Muscle of arm (tissue), 12 donors: ENCODE measurements around the gene FSTL5. TPM values are rescaled to one million over a fixed set of nuclear protein-coding genes. Genes with fewer than 3 reads are reported as not detected.

Experiments used
- DNase-seq: peaks from one replicate; pipeline ENCODE4 v3.0.0-alpha.2; 2013
- polyA plus RNA-seq, 12 donors: library from polyadenylated mRNA; unstranded; fragments of 120-200 nt; gene quantifications; one replicate each; pipeline ENCODE4 v1.2.1, GENCODE V29; 2013; ENCODE audit not compliant: insufficient read length in 12 of 12

FSTL5 gene
- polyA plus RNA-seq, 12 donors, result 1.3 to 8.6 (median 5.2) TPM; not detected in 1

DNA sequence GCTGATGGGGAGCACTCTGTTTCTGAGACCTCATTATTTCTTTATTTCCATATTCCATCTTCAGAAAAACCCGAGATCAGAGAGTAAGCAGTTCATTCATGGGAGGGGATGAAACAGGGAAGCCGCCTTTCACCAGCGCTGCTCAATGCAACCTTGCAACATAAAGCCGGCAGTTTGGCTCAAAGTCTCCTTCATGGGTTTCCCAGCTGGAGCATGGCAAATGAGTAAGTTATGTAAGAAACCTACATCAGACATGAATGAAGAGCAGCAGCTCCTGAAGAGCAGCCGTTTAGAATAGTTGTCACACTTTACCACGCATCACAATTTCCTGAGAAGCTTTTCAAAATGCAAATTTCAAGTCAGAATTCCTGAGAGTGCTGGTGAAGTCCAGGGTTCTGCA, 578.8 kb downstream of the FSTL5 start:
- DNase-seq, result no peak

DNA sequence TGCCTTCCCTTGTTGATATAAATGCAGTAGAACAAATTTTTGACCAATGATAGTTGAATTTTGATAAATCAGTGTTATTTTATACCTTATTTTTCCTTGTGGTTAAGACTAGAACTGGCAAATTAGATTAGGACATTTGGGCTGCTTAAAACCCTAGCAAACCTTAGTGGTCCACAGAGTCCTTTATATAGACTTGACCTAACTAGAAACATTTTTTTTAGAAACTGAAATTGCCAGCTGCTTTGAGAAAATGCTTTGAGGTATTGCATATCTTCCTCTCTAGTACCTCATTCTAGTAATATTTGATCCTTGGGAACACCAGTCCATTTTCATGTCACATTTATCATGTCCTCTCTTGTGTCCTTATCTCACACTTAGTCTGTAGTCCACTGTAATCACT, 580.3 kb downstream of the FSTL5 start:
- DNase-seq, result no peak

DNA sequence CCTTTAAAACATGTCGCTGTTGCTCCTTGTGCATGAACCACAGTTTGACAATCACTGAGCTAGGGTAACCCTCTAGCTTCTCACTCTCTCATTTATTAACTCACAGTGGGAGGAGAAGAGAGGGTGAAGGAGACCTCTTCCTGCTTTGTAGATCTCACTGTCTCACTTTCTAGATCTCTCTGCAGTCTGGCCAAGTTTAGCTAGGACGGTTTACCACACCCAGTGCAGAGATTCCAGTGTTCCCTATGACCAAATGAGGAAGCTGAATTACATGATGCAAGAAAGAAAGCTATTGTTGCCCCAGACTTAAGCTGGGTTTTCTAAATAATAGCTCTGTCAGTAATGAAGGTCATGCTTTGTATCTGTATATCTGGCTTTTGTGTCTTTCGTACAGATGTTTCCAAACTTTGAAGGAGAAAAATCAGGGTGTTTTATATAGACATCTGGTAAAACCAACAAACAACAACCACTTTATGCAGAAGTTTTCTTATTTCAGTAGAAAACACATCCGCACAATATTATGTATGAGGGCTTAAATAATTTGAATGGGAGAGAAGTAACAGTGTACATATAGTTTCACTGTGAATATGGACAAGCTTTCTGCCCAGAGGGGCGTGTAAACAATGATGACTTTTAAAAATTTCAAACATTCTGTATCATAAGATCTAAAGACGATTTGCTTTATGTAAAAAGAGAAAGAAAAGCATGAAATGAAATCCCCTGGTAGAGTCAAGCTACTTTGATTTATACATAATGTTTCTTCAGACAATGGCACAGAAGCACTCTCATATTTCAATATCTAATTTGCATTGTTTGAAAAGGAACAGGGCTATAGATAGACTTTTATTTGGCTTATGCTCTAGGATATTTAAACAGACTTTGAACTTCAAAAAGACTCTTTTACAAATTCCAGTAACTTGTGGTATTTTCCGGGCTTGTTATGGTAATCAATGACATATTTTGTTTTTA, 582.3 kb downstream of the FSTL5 start:
- no peak for DNase-seq

DNA sequence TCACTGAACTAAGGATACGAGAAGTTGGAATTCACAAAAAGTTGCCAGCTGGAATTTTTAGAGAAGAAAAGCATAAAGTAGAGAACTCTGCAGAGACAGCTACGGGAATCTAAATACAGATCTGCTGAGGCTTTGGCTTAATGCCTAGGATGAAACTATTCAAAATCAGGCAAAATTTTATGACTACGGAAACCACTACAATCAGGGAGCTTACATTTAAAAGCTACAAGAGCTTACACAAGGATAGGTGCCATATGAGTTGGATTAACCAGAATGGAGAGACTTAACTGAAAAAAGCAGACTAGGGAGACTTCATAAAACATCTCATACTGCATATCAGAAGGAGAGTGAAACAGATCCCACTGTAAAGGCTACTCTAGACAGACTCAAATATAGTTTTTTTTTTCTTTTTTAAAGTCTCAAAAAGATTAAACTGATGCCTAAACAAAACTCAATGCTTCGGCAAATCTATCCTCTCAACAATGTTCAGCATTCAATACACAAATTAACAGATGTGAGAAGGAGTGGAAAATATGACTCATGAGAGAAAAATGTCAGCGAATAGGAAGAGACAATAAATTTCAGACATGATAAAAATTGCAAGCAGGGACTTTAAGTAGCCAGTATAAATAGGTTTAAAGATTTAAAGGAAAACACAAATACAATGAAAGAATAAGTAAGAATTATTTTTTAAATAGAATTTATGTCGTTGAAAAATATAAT, 586.1 kb downstream of the FSTL5 start:
- DNase-seq, result peak; percentile 62

DNA sequence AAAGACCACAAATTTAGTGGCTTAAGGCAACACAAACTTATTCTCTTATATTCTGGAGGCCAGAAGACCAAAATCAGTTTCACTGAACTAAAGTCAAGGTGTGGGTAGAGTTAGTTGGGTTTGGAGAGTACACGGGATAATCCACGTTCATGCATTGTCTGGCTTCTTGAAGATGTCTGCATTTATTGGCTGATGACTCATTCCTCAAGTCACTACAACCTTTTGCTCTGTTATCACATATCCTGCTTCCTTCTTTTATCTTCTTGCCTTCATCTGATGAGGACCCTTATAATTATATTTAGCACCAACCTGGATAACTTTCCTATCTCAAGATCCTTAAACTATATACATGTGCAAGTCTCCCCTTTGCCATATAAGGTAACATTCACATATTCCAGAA, 590.0 kb downstream of the FSTL5 start:
- no peak for DNase-seq

DNA sequence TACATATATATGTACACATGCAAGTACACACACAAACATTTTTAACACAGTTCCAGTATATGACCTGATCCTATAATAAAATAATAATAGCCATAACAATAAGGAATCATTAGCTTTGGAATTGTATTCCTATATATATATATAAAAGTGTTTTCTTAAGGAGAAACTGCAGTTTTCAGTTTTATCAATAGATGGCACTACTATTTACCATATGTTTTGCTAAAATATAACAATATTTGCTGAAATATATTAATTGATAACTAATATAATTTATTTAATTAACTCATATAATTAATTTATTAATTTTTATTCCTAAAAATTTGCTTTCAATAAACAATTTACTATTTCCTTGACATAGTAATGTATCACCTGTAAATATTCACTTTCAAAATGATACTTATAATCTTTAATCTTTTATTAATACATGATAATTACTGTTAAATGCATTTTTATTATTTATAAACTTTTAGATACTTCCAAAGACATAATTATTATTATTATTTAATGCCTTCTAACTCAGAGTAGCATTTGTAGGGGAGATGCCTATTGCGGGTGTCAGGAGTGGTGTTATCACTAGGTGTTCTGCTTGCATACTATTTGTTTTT, 599.5 kb downstream of the FSTL5 start:
- no peak for DNase-seq

DNA sequence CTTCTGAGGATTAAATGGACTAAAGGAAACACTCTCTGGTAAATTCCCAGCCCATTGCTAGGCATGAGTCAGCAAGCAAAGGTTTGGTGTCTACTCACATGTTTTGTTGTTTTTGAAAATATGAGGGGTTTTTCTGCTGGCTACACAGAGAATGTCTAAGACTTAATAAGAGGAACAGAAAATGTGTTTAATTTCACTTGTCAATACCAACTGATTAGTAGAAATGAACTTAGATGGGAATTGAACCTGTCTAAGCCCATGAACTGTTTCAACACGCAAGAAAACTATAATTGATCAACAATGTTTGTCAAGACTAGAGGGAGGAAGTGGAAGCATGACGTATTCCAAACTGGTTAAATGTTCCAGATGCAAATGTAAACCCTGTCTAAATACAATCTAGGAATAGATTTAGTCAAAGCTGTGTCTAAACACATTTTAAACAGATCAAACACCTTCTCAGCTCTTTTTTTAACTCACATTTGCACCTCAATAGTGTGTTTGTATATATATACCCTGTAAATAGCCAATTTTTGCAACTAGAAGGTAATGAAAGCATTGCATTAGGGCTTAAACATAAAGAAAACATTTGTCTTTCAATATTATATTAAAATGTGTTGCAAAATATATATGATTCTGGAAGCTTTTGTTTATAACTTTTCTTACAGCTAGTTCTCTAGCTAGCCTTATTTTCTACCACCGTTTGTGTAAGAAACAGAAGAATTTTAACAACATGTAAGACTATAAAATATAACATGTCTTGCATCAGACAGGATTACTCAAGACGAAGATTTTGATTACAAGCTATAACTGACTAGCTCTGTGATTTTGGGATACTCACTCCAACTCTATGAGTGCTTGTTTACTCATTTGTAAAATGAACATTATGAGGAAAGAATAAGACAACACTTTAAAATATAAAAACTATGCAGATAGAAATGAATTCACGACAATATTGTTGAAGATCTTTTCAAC, 607.8 kb downstream of the FSTL5 start:
- no peak for DNase-seq

DNA sequence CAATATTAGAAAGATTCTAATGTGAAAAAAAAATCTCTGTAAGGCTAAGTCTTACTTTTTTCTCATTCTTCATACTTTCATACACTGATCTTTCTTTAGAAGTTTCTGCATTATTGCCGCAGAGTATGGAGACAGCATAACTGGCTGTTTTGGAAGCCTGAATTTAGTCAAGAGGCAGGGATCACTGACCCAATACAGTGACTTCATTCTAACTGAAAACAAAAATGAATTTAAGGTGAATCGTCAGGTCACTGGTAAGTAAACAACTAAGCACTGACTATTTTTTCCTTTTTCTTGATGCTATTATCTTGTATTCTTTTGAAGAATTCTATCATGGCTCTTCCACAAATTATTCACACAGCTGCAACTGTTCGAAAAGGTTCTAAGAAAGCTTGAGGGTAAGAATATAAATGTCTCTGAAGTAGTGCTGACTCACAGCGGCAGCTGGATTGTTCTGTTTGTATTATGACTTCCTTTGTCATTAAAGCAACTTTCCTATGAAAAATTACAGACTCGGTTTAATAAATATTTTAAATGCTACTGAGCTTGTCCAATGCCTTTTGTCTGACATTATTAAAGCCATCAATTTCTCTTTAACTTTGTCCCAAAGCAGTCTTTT, 609.3 kb downstream of the FSTL5 start:
- no peak for DNase-seq

DNA sequence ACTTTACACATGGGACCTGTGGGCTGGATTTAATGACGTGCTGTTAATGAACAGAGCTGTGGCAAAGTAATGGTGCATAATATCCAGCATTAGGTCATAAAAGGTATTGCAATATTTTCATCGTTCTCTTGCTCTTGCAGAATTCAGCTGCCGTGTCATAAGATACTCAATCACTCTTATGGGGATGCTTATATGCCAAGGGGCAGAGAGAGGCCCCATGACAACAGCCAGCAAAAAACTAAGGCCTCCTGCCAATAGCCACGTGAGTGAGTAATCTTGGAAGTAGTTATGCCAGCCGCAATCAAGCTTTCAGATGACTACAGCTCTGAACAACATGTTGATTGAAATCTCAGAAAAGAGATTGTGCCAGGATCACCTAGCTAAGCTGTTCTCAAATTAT, 616.9 kb downstream of the FSTL5 start:
- DNase-seq, result no peak

DNA sequence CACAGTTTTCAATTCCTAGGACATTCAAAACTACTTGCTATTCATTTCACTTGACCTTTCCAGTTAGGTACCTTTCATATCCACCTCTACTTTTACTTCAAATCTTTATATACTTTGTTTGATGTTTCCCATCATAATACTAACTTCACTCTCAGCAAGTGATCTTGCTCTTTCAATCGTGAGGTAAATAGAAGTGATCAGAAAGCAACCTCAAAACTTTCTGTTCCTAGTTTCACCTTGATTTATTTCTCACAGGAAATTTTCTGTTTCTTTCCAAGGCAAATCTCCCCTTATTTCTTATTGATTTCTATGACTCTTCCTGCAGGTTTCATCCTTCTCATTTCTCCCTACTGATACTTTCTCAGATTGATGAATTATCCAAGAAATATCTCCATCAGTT, 623.5 kb downstream of the FSTL5 start:
- DNase-seq, result no peak

DNA sequence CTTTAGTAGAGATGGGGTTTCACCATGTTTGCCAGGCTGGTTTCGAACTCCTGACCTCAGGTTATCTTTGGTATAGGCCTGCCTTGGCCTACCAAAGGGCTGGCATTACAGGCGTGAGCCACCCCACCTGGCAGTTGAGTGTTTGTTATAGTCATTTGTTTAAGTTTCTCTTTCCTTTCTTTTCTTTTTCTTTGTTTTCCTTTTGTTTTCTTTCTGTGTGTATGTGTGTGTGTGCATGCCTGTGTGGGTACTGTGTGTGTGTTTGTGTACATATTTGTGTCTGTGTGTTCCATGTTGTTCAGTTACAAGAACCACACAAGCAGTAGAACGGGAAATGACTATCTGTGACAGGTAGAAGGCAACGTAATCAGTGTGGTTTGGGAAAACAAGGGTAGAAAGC, 624.9 kb downstream of the FSTL5 start:
- DNase-seq, result no peak

DNA sequence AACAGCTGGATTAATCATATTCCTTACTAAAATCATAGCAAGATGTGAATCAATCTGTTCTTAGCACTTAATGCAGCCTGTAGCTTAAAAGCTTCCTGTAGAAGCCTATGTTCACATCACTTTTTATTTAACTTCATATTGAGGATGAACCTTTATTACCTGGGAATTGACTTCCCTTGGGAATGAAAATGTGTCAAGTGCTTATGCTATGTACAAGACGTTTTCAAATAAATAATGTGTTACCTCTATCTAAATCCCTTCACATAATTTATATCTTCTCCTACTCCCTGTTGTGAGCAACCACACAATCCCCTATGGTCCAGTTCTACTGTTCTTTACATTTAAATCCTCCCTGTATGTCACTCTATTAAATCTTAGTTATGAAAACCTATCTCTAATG, 633.1 kb downstream of the FSTL5 start:
- DNase-seq, result no peak

DNA sequence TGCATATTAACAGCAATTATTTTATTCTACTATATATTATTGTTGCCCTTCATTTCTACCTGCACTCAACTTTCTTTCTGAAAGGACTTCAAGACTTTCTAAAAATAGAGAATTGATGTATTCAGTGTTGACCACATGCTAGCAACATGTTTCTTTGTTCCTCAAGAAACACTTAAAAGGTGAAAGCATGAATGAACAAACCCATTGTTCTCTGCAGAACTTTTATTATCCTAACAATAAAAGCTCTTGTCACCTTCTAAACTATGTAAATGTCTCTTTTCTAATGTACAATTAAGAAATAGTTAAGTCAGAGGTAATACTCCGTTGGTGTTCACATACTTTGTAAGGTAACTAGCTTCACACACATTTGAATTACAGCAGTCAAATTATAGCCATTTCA, 638.7 kb downstream of the FSTL5 start:
- DNase-seq, result no peak

DNA sequence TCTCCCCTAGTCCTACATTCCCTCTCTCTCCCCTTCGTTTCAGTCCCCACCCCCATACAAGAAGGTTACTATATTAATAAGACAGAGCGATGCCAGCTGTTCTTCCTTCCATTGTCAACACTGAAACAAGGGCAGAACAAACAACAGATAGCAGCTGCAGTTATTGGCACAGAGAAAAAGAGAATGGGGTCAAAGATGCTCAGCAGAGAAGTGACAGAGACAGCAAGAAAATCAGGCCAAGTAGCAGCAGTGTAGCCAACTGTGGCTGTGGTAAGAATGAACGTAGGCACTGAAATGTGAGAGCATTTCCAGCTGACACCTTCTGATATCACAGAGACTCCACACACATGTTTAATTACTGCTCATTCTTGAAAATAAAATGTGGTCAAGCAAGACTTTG, 641.8 kb downstream of the FSTL5 start:
- peak; percentile 25 for DNase-seq

DNA sequence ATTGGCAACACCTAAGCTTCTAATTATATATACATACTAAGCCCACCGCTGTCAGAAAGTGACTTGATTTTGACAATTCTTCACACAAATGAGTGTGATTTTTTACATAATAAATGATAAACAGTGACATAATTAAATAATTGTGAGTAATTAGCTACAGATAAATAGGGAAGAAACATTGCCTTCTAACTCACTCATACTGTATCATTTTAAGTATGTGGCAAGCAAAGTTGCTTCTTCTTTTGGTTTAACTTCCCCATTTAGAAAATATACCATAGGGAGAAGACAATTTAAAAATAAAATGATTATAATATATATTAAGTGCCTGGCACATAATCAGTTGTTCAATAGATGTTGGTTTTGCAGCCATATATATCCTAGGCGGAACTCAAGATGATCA, 644.2 kb downstream of the FSTL5 start:
- no peak for DNase-seq

DNA sequence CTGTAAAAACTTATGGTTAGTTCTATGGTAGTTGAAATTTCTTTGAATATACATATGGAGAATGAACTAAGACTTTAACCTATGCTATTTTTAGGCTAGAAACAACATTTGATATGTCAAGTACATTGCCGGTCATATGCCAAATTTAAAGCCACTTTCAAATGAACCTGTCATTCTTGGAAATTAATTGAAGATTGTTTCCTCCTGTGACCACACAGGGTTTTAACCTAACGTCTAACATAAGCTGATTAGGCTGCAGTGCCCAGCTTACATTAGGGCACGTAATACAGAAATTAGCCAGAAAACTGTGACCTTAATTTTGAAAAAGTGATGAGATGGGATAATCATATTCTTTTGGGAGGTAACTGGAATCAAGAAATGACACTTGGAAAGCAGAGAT, 645.9 kb downstream of the FSTL5 start:
- DNase-seq, result no peak

DNA sequence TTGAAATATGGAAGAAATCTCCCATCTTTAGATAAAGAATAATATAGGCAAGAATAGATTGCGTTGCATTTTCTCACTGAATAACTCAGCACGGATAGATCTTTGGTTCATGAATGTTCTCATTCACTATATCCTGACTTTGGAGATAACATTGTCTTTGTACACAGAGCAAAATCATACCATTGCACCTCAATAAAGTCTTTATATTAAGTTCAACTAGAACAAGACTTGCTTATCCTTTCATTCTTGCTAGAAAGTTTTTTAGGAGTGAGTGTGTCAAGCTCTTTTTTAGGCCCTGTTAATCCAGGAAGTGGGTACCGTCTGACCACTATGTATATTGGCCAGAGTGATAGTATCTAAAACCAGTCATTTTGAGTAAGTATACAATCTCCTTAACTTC, 658.7 kb downstream of the FSTL5 start:
- no peak for DNase-seq

DNA sequence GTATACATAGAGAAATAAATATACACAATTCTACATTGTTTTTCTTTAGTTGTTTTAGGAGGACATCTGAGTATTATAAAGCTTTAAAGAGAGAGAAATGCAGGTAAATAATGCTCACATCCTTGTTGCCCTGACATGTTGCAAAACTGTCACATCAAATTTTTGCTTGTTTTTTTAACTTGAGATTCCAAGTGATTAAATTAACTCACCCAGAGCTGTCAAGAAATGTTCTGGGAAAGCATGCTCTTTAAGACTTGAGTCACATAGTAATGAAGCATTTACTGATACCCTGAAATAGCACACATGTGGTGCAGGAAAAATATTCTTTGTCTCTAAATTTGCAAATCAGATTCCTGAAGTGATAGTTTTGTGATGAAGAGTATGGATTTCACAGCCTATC, 665.6 kb downstream of the FSTL5 start:
- DNase-seq, result no peak

DNA sequence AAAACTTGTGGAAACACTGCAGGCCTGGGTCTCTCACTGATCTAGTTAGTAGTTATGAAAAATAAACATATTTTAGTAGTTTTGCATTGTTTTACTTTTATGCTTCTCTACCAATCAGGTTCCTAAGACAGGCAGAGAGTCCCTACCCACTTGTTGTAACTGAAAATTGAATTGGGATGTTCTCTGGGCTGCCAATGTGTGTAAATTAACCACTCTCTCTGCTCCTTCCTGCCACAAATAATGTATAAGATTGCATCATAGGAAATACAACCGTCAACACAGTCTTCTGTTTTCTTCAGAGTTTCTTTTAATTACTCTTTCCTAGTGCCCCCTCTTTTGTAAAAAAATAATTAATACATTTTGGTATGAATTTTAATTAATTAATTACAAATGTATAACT, 677.3 kb downstream of the FSTL5 start:
- no peak for DNase-seq

DNA sequence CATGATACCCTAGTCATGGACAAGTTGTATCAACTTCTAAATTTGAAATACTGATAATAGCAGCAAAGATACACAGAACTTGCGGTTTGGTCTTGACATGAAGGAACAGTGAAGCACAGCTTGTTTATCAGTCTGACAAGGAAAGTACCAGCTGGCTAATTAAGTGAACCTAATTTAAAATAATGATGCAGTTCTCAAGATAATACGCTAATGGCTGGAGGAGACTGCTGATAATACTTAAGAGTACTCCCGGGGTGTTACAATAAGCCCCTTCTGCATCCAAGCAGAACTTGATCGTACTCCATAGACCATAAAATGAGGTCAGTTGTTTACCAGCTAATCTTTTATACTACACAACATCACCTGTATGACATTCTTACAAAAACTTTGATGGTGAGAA, 697.5 kb downstream of the FSTL5 start:
- no peak for DNase-seq

DNA sequence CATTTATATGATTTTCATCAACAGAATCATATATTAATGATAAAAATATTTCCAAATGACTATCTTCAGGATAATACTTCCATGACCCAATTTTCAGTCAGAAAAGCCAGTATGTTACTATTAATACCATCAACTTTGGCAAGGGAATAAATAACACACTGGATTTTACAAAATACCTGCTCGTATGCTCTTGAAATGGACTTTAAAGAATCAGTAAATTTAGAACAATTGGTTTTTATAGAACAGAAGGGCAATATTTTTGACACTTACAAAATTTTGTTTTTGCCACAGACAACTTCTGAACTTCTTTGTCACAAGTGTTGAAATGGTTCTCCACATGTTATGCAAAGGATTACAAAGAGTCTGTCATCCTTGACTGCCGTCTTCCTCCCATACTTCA, 700.4 kb downstream of the FSTL5 start:
- no peak for DNase-seq
